PC-9 (cell line): ENCODE measurements around the gene GPS1.

Experiments used
- EZH2 ChIP-seq: fragments of 200-600 bp; sonication (generic); IDR thresholded peaks from 2 replicates; pipeline ENCODE4 v1.8.0; 2017; ENCODE audit warnings: antibody characterized with exemption, low read depth
- TF ChIP-seq, protein P1 (sequence below): fragments of 200-600 bp; sonication (generic); conservative IDR thresholded peaks from 2 replicates; pipeline ENCODE4 v1.6.1; 2017; ENCODE audit warnings: mixed run types, antibody characterized with exemption, mild to moderate bottlenecking, moderate library complexity

DNA sequence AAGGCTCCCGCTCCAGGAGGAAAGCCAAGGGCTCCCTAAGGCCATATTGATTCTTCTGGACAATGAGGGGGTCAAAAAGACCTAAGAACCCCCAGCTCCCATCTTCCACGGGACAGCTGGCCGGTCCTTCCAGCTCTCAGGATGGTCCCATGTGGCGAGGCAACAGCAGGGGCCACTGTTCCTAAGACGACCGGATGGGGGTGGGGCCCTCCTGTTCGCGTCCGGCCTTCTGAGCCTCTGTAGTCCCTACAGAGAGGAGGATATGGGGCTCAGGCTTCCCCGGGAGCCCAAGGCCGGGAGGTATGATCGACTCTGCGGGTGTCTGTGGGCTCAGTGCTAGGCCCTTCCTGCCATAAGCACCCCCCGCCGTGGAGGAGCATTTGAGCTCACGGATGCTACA, 8.2 kb upstream of the GPS1 start:
- TF ChIP-seq, protein P1, sequence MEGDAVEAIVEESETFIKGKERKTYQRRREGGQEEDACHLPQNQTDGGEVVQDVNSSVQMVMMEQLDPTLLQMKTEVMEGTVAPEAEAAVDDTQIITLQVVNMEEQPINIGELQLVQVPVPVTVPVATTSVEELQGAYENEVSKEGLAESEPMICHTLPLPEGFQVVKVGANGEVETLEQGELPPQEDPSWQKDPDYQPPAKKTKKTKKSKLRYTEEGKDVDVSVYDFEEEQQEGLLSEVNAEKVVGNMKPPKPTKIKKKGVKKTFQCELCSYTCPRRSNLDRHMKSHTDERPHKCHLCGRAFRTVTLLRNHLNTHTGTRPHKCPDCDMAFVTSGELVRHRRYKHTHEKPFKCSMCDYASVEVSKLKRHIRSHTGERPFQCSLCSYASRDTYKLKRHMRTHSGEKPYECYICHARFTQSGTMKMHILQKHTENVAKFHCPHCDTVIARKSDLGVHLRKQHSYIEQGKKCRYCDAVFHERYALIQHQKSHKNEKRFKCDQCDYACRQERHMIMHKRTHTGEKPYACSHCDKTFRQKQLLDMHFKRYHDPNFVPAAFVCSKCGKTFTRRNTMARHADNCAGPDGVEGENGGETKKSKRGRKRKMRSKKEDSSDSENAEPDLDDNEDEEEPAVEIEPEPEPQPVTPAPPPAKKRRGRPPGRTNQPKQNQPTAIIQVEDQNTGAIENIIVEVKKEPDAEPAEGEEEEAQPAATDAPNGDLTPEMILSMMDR, result no peak
- no peak for TF ChIP-seq EZH2
